Measurements from ENCODE around the gene WDR3. TPM values are rescaled to one million over a fixed set of nuclear protein-coding genes. Genes with fewer than 3 reads are reported as not detected.
A peak's percentile ranks its signal among the peaks of the same experiment; 100 is the strongest.

The WDR3 gene
- polyA plus RNA-seq, 3 donors: 4.3 to 13.0 (median 8.0) TPM

DNA sequence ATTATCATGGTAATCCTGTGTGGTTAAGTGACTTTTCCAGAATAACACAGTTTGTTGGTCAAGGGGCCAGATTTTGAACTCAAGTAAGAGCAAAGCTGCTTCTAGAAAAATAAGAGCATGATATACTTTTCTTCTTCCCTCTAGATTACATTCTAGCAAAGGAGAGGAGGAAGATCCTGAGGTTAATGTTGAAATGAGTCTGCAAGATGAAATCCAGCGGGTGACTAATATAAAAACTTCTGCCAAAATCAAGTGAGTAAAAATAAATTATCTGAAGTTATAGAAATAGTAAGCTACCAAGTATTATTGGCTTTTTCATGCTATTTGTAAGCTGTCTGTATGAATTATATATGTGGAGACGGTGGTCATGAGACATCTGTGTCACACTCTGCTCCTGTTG lies 12.8 kb downstream of the WDR3 start:
- DNase-seq: no peak
- H4K20me1 ChIP-seq (ENCODE audit: insufficient read depth, low read length): no peaks in the 10 kb centered on the region
- H3K4me3 ChIP-seq (replicated peaks in 1 of 3; ENCODE audit: low read depth in 2 of 3, low read length in 3 of 3): no peak overlapping the region
- H3K4me2 ChIP-seq (replicated peaks; ENCODE audit: extremely low read depth, low read length, poor library complexity, severe bottlenecking): no peak overlapping the region
- no peak overlapping the region for H3K4me3 Mint-ChIP-seq
- H3K4me1 Mint-ChIP-seq: no peaks in the 10 kb centered on the region
- H3K4me1 ChIP-seq (ENCODE audit: control insufficient read depth in 1 of 2, insufficient read depth in 2 of 2, low read length in 2 of 2): no peaks in the 10 kb centered on the region
- H3K36me3 ChIP-seq (replicated peaks in 1 of 2; ENCODE audit: control insufficient read depth in 1 of 2, insufficient read depth in 2 of 2, low read length in 2 of 2): peaks cover 96 to 99% of the 10 kb centered on the region in 2 donors
- no peak for TF ChIP-seq CTCF (IDR thresholded peaks at IDR 0.05)
- H3K9ac ChIP-seq (ENCODE audit: insufficient read depth, low read length, poor library complexity, severe bottlenecking): no peak overlapping the region
- no peaks in the 10 kb centered on the region for H3K9me3 Mint-ChIP-seq
- H3K27ac Mint-ChIP-seq: no peak overlapping the region
- WGBS (ENCODE audit: insufficient coverage): no CpG with 5 or more reads among the region's 2 CpGs
- no peak overlapping the region for H2AFZ ChIP-seq (ENCODE audit: insufficient read depth, low read depth, low read length, poor library complexity, severe bottlenecking)
- H3K36me3 Mint-ChIP-seq: peaks cover 81 to 90% of the 10 kb centered on the region in 2 donors
- no peaks in the 10 kb centered on the region for H3K27me3 ChIP-seq (ENCODE audit: control insufficient read depth in 2 of 2, insufficient read depth in 2 of 2, low read length in 2 of 2)
- no peak overlapping the region for H3K27ac ChIP-seq (ENCODE audit: low read depth in 1 of 2, low read length in 2 of 2)
- no peaks in the 10 kb centered on the region for H3K27me3 Mint-ChIP-seq (ENCODE audit: low read depth in 3 of 3)
- no peaks in the 10 kb centered on the region for H3K79me2 ChIP-seq (ENCODE audit: insufficient read depth, low read length)
- intact Hi-C loops (cut with micrococcal nuclease): no loop called here
- no peaks in the 10 kb centered on the region for H3K9me3 ChIP-seq (replicated peaks in 1 of 2; ENCODE audit: control insufficient read depth in 1 of 2, insufficient read depth in 1 of 2, low read length in 2 of 2)

DNA sequence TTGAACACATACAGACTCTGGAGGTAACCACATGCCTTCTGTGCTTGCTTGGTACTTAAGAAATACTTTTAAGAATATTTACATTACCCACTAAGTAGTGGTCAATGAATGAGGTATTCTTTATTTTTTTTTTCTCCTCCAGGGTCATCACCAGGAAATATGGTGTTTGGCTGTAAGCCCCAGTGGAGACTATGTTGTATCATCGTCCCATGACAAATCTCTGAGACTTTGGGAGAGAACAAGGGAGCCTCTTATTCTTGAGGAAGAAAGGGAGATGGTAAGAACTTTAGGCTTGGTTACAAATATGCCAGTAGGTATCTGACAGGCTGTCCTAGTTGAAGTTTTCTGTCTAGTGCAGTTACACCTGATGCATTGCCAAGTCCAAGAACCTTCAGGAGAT lies 22.8 kb downstream of the WDR3 start:
- DNase-seq: no peak
- H3K27me3 ChIP-seq (ENCODE audit: control insufficient read depth in 2 of 2, insufficient read depth in 2 of 2, low read length in 2 of 2): no peaks in the 10 kb centered on the region
- no peak overlapping the region for H3K4me2 ChIP-seq (replicated peaks; ENCODE audit: extremely low read depth, low read length, poor library complexity, severe bottlenecking)
- H3K27ac ChIP-seq (ENCODE audit: low read depth in 1 of 2, low read length in 2 of 2): no peak overlapping the region
- Mint-ChIP-seq H3K4me3 (no peak overlapping the region), H3K4me1 (no peaks in the 10 kb centered on the region), H3K9me3 (no peaks in the 10 kb centered on the region), H3K27ac (peak overlapping the region in 1 of 7 donors; percentile 16), H3K36me3 (peaks cover 87 to 89% of the 10 kb centered on the region in 2 donors), H3K27me3 (ENCODE audit: low read depth in 3 of 3) (no peaks in the 10 kb centered on the region)
- H3K9me3 ChIP-seq (replicated peaks in 1 of 2; ENCODE audit: control insufficient read depth in 1 of 2, insufficient read depth in 1 of 2, low read length in 2 of 2): no peaks in the 10 kb centered on the region
- no peaks in the 10 kb centered on the region for H3K4me1 ChIP-seq (ENCODE audit: control insufficient read depth in 1 of 2, insufficient read depth in 2 of 2, low read length in 2 of 2)
- no peaks in the 10 kb centered on the region for H4K20me1 ChIP-seq (ENCODE audit: insufficient read depth, low read length)
- no peak for TF ChIP-seq CTCF (IDR thresholded peaks at IDR 0.05)
- 100% methylated on average over 1 of the region's 1 CpG for WGBS (ENCODE audit: insufficient coverage)
- peaks cover 93 to 99% of the 10 kb centered on the region in 2 donors for H3K36me3 ChIP-seq (replicated peaks in 1 of 2; ENCODE audit: control insufficient read depth in 1 of 2, insufficient read depth in 2 of 2, low read length in 2 of 2)
- intact Hi-C loops (cut with micrococcal nuclease): no loop called here
- H3K79me2 ChIP-seq (ENCODE audit: insufficient read depth, low read length): no peaks in the 10 kb centered on the region
- H3K9ac ChIP-seq (ENCODE audit: insufficient read depth, low read length, poor library complexity, severe bottlenecking): no peak overlapping the region
- no peak overlapping the region for H2AFZ ChIP-seq (ENCODE audit: insufficient read depth, low read depth, low read length, poor library complexity, severe bottlenecking)
- H3K4me3 ChIP-seq (replicated peaks in 1 of 3; ENCODE audit: low read depth in 2 of 3, low read length in 3 of 3): no peak overlapping the region
